Erythroblast (primary cell): ENCODE results near the gene ACVRL1.

ENCODE experiments used
- GATA1 ChIP-seq: IDR thresholded peaks from 2 replicates; pipeline ENCODE4 v1.6.1; 2011; ENCODE audit warnings: low read depth, mild to moderate bottlenecking, control low read depth, low read length, moderate library complexity
- POLR2A ChIP-seq: IDR thresholded peaks from 2 replicates; pipeline ENCODE4 v1.6.1; 2011; ENCODE audit warnings: mild to moderate bottlenecking, low read length

DNA sequence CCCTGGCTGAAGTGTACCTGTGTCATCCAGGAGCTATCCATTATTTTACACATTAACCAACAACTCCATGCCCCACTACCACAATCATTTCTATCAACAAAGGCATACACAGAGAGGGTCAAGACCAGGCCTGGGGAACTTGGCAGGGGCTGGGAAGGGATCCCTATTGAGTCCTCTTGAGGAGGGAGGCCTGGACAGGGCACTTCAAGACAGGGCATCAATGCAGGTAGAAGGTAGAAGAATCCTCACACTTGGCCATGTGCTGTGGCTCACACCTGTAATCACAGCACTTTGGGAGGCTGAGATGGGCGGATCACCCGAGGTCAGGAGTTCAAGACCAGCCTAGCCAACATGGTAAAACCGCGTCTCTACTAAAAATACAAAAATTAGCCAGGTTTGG lies 32.8 kb upstream of the ACVRL1 start:
- TF ChIP-seq POLR2A (no peak), GATA1 (no peak)
